GM10248 (cell line): ENCODE results near the gene SF3B1.
"Not testable (repeated sequence)": the region's sequence is repeated elsewhere in the genome, so short reads cannot be mapped to it uniquely, and the experiment has no call there.

ENCODE experiments used
- CTCF ChIA-PET: fragments of 300-600 bp; sonication (Branson Sonifier 250); formaldehyde crosslinking; extraction: SDS; loops from one replicate; lab custom pipeline; 2021; ENCODE audit warnings: antibody characterized with exemption; lab: Yijun Ruan, JAX
- POLR2A ChIA-PET: fragments of 350-650 bp; sonication (Branson Sonifier 250); formaldehyde crosslinking; extraction: SDS; loops from one replicate; lab custom pipeline; 2020; ENCODE audit warnings: antibody characterized with exemption; lab: Yijun Ruan, JAX
- DNase-seq: peaks from one replicate; pipeline ENCODE4 v3.0.0; 2012; ENCODE audit errors: extremely low spot score
- TF ChIP-seq, protein P1 (sequence below): IDR thresholded peaks from 2 replicates; pipeline ENCODE4 v1.5.1; 2012; ENCODE audit warnings: mild to moderate bottlenecking, low read depth; ENCODE audit errors: extremely low read depth, missing control alignments, control extremely low read depth

Gene SF3B1

DNA sequence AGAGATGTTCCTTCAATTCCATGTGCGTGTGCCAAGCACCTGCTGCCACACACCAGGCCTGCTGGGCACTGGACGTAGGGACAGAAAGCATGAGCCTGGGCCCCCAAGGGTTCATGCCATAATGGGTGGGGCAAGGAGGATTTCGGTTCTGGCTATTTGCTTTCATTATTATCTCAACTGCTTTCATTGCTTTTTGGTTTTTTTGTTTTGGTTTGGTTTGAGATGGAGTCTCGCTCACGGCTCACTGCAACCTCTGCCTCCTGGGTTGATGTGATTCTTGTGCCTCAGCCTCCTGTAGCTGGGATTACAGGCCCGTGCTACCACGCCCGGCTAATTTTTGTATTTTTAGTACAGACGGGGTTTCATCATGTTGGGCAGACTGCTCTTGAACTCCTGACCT is 57.2 kb downstream of the SF3B1 start:
- CTCF ChIA-PET = interaction anchor here (0.9 to 3.0 kb wide), 13 partner anchors 8 to 627 kb away, joined by 3 to 18 read pairs (median 4); no protein-coding TSS in a partner anchor
- DNase-seq = no peak
- POLR2A ChIA-PET = no interaction called here
- TF ChIP-seq, protein P1, sequence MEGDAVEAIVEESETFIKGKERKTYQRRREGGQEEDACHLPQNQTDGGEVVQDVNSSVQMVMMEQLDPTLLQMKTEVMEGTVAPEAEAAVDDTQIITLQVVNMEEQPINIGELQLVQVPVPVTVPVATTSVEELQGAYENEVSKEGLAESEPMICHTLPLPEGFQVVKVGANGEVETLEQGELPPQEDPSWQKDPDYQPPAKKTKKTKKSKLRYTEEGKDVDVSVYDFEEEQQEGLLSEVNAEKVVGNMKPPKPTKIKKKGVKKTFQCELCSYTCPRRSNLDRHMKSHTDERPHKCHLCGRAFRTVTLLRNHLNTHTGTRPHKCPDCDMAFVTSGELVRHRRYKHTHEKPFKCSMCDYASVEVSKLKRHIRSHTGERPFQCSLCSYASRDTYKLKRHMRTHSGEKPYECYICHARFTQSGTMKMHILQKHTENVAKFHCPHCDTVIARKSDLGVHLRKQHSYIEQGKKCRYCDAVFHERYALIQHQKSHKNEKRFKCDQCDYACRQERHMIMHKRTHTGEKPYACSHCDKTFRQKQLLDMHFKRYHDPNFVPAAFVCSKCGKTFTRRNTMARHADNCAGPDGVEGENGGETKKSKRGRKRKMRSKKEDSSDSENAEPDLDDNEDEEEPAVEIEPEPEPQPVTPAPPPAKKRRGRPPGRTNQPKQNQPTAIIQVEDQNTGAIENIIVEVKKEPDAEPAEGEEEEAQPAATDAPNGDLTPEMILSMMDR = no peak

- no peak for DNase-seq
- POLR2A ChIA-PET = no interaction called here
- TF ChIP-seq, protein P1 = no peak
- CTCF ChIA-PET = interaction anchor here (0.7 to 1.3 kb wide), 2 partner anchors 259 to 624 kb away, joined by 3 to 6 read pairs; no protein-coding TSS in a partner anchor
These were observed 62.2 kb downstream of the SF3B1 start for GRCh38 chr2:197372592-197372991.

DNA sequence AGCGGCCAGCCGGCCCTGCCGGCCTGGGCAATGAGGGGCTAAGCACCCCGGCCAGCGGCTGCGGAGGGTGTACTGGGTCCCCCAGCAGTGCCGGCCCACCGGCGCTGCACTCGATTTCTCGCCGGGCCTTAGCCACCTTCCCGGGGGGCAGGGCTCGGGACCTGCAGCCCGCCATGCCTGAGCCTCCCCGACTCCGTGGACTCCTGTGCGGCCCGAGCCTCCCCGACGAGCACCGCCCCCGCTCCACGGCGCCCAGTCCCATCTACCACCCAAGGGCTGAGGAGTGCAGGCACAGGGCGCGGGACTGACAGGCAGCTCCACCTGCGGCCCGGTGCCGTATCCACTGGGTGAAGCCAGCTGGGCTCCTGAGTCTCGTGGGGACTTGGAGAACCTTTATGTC is 64.2 kb downstream of the SF3B1 start:
- POLR2A ChIA-PET, DNase-seq: not testable (repeated sequence)
- CTCF ChIA-PET = interaction anchor here (1.6 kb wide), 1 partner anchor 12 kb away, joined by 5 read pairs; no protein-coding TSS in a partner anchor

DNA sequence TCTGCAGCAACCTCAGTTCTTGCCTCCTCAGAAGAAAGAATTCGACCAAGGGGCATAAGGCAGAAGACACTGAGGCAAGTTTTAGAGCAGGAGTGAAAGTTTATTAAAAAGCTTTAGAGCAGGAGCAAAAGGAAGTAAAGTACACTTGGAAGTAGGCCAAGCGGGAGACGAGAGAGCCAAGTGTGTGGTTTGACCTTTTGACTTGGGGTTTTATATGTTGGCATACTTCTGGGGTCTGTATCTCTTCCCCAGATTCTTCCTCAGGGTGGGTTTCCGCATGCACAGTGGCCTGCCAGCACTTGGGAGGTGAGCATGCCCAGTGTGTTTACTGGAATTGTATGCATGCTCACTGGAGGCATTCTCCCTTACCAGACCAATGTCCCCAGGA is 64.9 kb downstream of the SF3B1 start:
- CTCF ChIA-PET = interaction anchor here (0.9 to 2.2 kb wide), 4 partner anchors 8 to 619 kb away, joined by 3 to 8 read pairs (median 4); no protein-coding TSS in a partner anchor
- TF ChIP-seq, protein P1 = no peak
- no peak for DNase-seq
- POLR2A ChIA-PET = no interaction called here

DNA sequence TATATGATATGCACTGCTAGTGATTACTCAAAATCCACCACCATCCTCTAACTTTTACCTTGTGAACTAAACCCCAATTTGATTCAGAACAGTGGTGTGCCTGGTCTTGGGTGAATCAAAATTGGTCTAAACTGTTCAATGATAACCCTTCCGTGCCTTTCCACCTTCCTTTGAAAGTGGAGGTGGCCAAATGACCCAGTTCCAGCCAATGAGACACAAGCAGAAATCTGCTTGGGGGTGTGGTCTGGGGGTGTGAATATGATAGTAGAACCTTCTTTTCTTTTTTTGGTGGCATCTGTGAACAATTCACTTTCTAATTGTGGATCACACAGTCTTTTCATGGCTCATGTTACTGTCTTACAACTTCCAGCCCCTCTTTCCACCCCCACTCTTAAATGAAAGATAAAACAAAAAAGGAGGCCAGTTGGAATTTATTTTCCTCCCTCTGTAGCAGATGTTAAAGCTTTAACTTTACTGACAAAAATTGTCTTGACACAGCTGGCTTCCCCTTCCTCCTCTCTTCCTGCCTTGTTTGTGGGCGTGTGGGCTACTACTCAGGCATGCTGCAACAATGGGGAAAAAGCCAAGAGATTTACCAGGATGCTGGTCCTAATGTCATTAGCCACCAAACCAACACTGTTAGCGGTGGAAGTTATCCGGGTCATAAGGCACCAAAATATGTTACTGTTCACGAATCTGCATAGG is 65.4 kb downstream of the SF3B1 start:
- no peak for DNase-seq
- TF ChIP-seq, protein P1 = no peak
- ChIA-PET POLR2A (no interaction called here), CTCF (interaction anchor here (0.9 to 2.2 kb wide), 6 partner anchors 9 to 618 kb away, joined by 3 to 8 read pairs (median 4); no protein-coding TSS in a partner anchor)

- TF ChIP-seq, protein P1 = no peak
- CTCF ChIA-PET = interaction anchor here (1.1 to 2.2 kb wide), 3 partner anchors 10 to 255 kb away, joined by 3 to 8 read pairs (median 4); no protein-coding TSS in a partner anchor
- no peak for DNase-seq
- POLR2A ChIA-PET = no interaction called here
These were observed 66.4 kb downstream of the SF3B1 start for GRCh38 chr2:197368412-197368811.

GRCh38 chr2:197363998-197364397 is 70.8 kb downstream of the SF3B1 start:
- no peak for DNase-seq
- ChIA-PET CTCF (interaction anchor here (0.7 to 1.5 kb wide), 5 partner anchors 14 to 350 kb away, joined by 3 to 4 read pairs (median 3); no protein-coding TSS in a partner anchor), POLR2A (no interaction called here)
- TF ChIP-seq, protein P1 = no peak
